Transverse colon (tissue), 4 donors: ENCODE measurements around the gene RPTOR. TPM values are rescaled to one million over a fixed set of nuclear protein-coding genes. Genes with fewer than 3 reads are reported as not detected.
A peak's percentile ranks its signal among the peaks of the same experiment; 100 is the strongest.

Experiments
- DNase-seq: peaks from one replicate; pipeline ENCODE4 v3.0.0-alpha.2; 2019
- H3K27ac ChIP-seq, 4 donors: fragments of 200-600 bp; sonication (generic); 2 replicates each; pipeline ENCODE4 v1.5.1; 2016 to 2018; ENCODE audit warnings: inconsistent platforms in 4 of 4
- H3K27me3 ChIP-seq: fragments of 200-600 bp; sonication (generic); 2 replicates; pipeline ENCODE4 v1.5.1; 2017; ENCODE audit warnings: inconsistent platforms
- H3K36me3 ChIP-seq, 4 donors: fragments of 200-600 bp; sonication (generic); 2 replicates each; pipeline ENCODE4 v1.5.1; 2017 to 2019; ENCODE audit warnings: inconsistent platforms in 4 of 4
- H3K4me1 ChIP-seq, 4 donors: fragments of 200-600 bp; sonication (generic); 2 replicates each; pipeline ENCODE4 v1.5.1; 2017 to 2020; ENCODE audit warnings: inconsistent platforms in 4 of 4
- H3K4me3 ChIP-seq, 4 donors: fragments of 200-600 bp; sonication (generic); 1 replicate in 1 of 4; 2 replicates in 3 of 4; pipeline versions ENCODE4 v1.5.1 to v1.6.1; 2017 to 2019; ENCODE audit warnings: inconsistent platforms in 4 of 4
- H3K9me3 ChIP-seq, 2 donors: fragments of 200-600 bp; sonication (generic); 2 replicates each; pipeline ENCODE4 v1.5.1; 2017 to 2019; ENCODE audit warnings: inconsistent platforms in 2 of 2
- CTCF ChIP-seq, 5 experiments: fragments of 200-600 bp in 3 of 5; fragments of 450-650 bp in 2 of 5; sonication (generic) in 3 of 5; IDR thresholded peaks; 1 replicate in 2 of 5; 2 replicates in 3 of 5; pipeline ENCODE4 v1.5.1; 2016 to 2017; ENCODE audit warnings: antibody characterized with exemption in 5 of 5, inconsistent platforms in 3 of 5, mild to moderate bottlenecking in 2 of 5, moderate library complexity in 1 of 5
- EP300 ChIP-seq: sonication (generic); formaldehyde crosslinking; IDR thresholded peaks from one replicate; pipeline ENCODE4 v1.6.1; 2017; ENCODE audit warnings: antibody characterized with exemption, low read depth
- POLR2A ChIP-seq: fragments of 450-650 bp; IDR thresholded peaks from one replicate; pipeline ENCODE4 v1.6.1; 2016; ENCODE audit warnings: antibody characterized with exemption, mild to moderate bottlenecking, moderate library complexity
- POLR2AphosphoS5 ChIP-seq, 3 donors: sonication (generic); formaldehyde crosslinking; IDR thresholded peaks; one replicate each; pipeline ENCODE4 v1.6.1; 2016; ENCODE audit warnings: antibody characterized with exemption in 3 of 3
- WGBS, 2 donors: methylation state at CpG; one replicate each; pipeline ENCODE4 v1.1.5; 2018; ENCODE audit warnings: low coverage in 1 of 2; 5-methylcytosine and 5-hydroxymethylcytosine counted together
- in situ Hi-C, 4 donors: fragments of 200-750 bp; cut with MboI; loops; one replicate each; pipeline versions ENCODE4 v1.15.0 to v1.15.1; 2017; ENCODE audit warnings: low sequenced_read_pairs in 3 of 4, low pct_ligation_motif_present in 1 of 4, low pct_unique_long_range_greater_than_20kb in 1 of 4
- intact Hi-C: fragments of 100-400 bp; cut with DNase I; formaldehyde crosslinking; loops from one replicate; pipeline ENCODE4 v1.15.1; 2023; ENCODE audit warnings: low total_unique reads
- total RNA-seq, 4 donors: library from RNA; depleted of rRNA; stranded (reverse); fragments of >200 nt; gene quantifications; one replicate each; pipeline ENCODE4 v1.1.0, GENCODE V29; 2016

The RPTOR gene
- total RNA-seq, 4 donors from 2014 or later: 28.9 to 79.3 (median 48.0) TPM

- TF ChIP-seq POLR2A: no peak
- TF ChIP-seq EP300: no peak
- TF ChIP-seq CTCF (IDR thresholded peaks at IDR 0.05): no peak
- Histone ChIP-seq H3K27me3 (no peaks in the 10 kb centered on the region), H3K36me3 (no peaks in the 10 kb centered on the region), H3K9me3 (no peaks in the 10 kb centered on the region), H3K4me1 (peaks cover 0 to 22% (median 15%) of the 10 kb centered on the region in 4 donors), H3K4me3 (no peak overlapping the region), H3K27ac (no peak overlapping the region)
- no peak for DNase-seq
- 96% methylated on average over 11 of the region's 11 CpGs; no CpG with 5 or more reads in 1 of the 2 donors for WGBS, 2 donors
- intact Hi-C loops (no loop called here), in situ Hi-C loops (loop anchor here in 1 of 4 donors (25.0 kb wide), 1 partner anchor 415 kb away; no protein-coding TSS in a partner anchor)
Observed at GRCh38 chr17:80852476-80853015, 307.9 kb downstream of the RPTOR start.

GRCh38 chr17:80853076-80853475 is 308.4 kb downstream of the RPTOR start:
- no peak overlapping the region for H3K27ac ChIP-seq
- H3K27me3 ChIP-seq: no peaks in the 10 kb centered on the region
- no peak for DNase-seq
- peaks cover 0 to 17% (median 10%) of the 10 kb centered on the region in 4 donors for H3K4me1 ChIP-seq
- 63 to 76% methylated on average over 10 to 16 of the region's 16 CpGs for WGBS, 2 donors
- TF ChIP-seq CTCF (IDR thresholded peaks at IDR 0.05): no peak
- intact Hi-C loops (no loop called here), in situ Hi-C loops (loop anchor here in 1 of 4 donors (25.0 kb wide), 1 partner anchor 416 kb away; no protein-coding TSS in a partner anchor)
- no peaks in the 10 kb centered on the region for H3K9me3 ChIP-seq
- H3K4me3 ChIP-seq: no peak overlapping the region
- no peaks in the 10 kb centered on the region for H3K36me3 ChIP-seq

- Histone ChIP-seq H3K4me3 (no peak overlapping the region), H3K9me3 (no peaks in the 10 kb centered on the region), H3K4me1 (peaks cover 0 to 17% (median 10%) of the 10 kb centered on the region in 4 donors), H3K36me3 (no peaks in the 10 kb centered on the region), H3K27ac (no peak overlapping the region), H3K27me3 (no peaks in the 10 kb centered on the region)
- intact Hi-C loops (no loop called here), in situ Hi-C loops (loop anchor here in 1 of 4 donors (25.0 kb wide), 1 partner anchor 417 kb away; no protein-coding TSS in a partner anchor)
- DNase-seq: no peak
- TF ChIP-seq POLR2AphosphoS5 (IDR thresholded peaks at IDR 0.05) (no peak), CTCF (IDR thresholded peaks at IDR 0.05) (no peak), POLR2A (no peak), EP300 (no peak)
- 93% methylated on average over 10 of the region's 10 CpGs; no CpG with 5 or more reads in 1 of the 2 donors for WGBS, 2 donors
Observed at GRCh38 chr17:80854220-80854619, 309.6 kb downstream of the RPTOR start.

GRCh38 chr17:80855196-80855947 is 310.7 kb downstream of the RPTOR start:
- TF ChIP-seq POLR2AphosphoS5 (IDR thresholded peaks at IDR 0.05): no peak
- no peak for TF ChIP-seq CTCF (IDR thresholded peaks at IDR 0.05)
- no peak for TF ChIP-seq POLR2A
- TF ChIP-seq EP300: no peak
- H3K4me3 ChIP-seq: no peak overlapping the region
- intact Hi-C loops: no loop called here
- no peaks in the 10 kb centered on the region for H3K36me3 ChIP-seq
- DNase-seq: peak; percentile 5
- no peaks in the 10 kb centered on the region for H3K9me3 ChIP-seq
- H3K4me1 ChIP-seq: peaks cover 0 to 28% (median 15%) of the 10 kb centered on the region in 4 donors
- H3K27ac ChIP-seq: peak overlapping the region in 1 of 4 donors; percentile 19
- H3K27me3 ChIP-seq: no peaks in the 10 kb centered on the region
- WGBS, 2 donors: 94 to 96% methylated on average over 4 to 23 of the region's 23 CpGs
- in situ Hi-C loops: loop anchor here in 1 of 4 donors (25.0 kb wide), 1 partner anchor 418 kb away; no protein-coding TSS in a partner anchor
